GM12872 (cell line): ENCODE results near the gene CATSPERD.

Source experiments
- CTCF ChIP-seq: IDR thresholded peaks from 3 replicates; pipeline ENCODE4 v1.5.1; 2011; ENCODE audit warnings: low read depth, mild to moderate bottlenecking, low read length, moderate library complexity; ENCODE audit not compliant: insufficient read depth

CATSPERD gene

DNA sequence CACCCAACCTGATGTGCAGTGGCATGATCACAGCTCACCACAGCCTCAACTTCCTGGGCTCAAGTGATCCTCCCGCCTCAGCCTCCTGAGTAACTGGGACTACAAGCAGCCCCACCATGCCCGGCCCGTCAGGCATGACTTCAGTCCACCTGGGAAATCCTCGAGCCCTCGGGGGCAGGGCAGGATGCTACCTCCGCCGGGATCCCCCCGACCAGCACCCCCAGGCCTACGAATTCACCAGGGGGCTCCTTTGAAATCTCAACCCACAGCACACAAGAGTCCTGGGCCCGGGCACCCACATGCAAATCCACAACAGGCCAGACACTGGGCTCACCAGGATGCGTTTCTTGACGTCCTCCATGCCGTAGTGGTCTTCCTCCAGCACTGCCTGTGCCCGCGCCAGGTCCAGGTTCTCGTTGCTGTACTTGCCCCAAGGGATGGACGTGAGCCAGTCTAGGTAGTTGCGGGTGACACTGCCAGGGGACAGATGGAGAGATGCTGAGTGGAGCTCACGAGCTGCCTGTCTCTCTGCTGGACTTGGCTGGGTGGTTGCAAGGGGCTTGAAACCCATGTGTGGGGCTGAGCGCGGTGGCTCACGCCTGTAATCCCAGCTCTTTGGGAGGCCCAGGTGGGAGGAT lies 19.9 kb upstream of the CATSPERD start:
- no peak for TF ChIP-seq CTCF

- no peak for TF ChIP-seq CTCF
These were observed 16.3 kb upstream of the CATSPERD start for GRCh38 chr19:5703819-5704818.

GRCh38 chr19:5705552-5705951 lies 14.9 kb upstream of the CATSPERD start:
- TF ChIP-seq CTCF, result no peak

- TF ChIP-seq CTCF, result no peak
These were observed 13.4 kb upstream of the CATSPERD start for GRCh38 chr19:5706876-5707573.

- no peak for TF ChIP-seq CTCF
These were observed 12.6 kb upstream of the CATSPERD start for GRCh38 chr19:5707576-5708575.

- no peak for TF ChIP-seq CTCF
These were observed 9.4 kb upstream of the CATSPERD start for GRCh38 chr19:5711025-5711424.
